GM13977 (cell line): ENCODE measurements around the gene PIP5K1A.
A peak's percentile ranks its signal among the peaks of the same experiment; 100 is the strongest.

Source experiments
- DNase-seq: peaks from one replicate; pipeline ENCODE4 v3.0.0; 2012; ENCODE audit warnings: low spot score
- in situ Hi-C: fragments of 300-500 bp; cut with MboI; formaldehyde crosslinking; loops from one replicate; pipeline ENCODE4 v1.12.0; 2022; ENCODE audit warnings: low sequenced_read_pairs, low pct_unique_long_range_greater_than_20kb, mixed read lengths, inconsistent platforms; ENCODE audit not compliant: unreplicated experiment
- TF ChIP-seq, protein P1 (sequence below): IDR thresholded peaks from 2 replicates; pipeline ENCODE4 v1.5.1; 2012; ENCODE audit warnings: mild to moderate bottlenecking, control low read depth; ENCODE audit not compliant: insufficient read depth; ENCODE audit errors: extremely low read depth, missing control alignments

PIP5K1A gene, protein sequence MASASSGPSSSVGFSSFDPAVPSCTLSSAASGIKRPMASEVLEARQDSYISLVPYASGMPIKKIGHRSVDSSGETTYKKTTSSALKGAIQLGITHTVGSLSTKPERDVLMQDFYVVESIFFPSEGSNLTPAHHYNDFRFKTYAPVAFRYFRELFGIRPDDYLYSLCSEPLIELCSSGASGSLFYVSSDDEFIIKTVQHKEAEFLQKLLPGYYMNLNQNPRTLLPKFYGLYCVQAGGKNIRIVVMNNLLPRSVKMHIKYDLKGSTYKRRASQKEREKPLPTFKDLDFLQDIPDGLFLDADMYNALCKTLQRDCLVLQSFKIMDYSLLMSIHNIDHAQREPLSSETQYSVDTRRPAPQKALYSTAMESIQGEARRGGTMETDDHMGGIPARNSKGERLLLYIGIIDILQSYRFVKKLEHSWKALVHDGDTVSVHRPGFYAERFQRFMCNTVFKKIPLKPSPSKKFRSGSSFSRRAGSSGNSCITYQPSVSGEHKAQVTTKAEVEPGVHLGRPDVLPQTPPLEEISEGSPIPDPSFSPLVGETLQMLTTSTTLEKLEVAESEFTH

GRCh38 chr1:151198254-151199127 lies at the start of gene PIP5K1A:
Gene PIP5K1A (plus strand): TSS chr1:151198552. CDS start chr1:151198997, 445 bp downstream.
- DNase-seq, result peak; percentile 97
- in situ Hi-C loops, result no loop called here

DNA sequence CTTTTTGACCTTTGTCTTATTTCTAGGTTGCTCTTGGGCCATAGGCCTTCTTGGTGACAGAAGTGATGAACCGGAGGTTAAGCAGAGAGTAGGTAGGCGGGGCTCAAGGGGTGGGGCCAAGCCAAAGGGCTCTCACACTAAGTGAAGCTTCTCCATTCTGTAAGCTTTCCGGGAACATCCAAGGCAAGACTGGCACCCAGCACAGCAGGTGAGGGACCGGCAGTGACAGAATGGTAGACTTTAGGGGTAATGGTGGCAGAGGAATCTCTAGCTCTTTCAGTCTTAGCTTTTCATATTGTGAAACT lies 41.9 kb upstream of the PIP5K1A start, which contains the start of gene TNFAIP8L2:
TNFAIP8L2 (plus strand) TSS at position 135 of the 305 bp plus-strand sequence. CDS start 2,049 bp downstream, outside the sequence.
- DNase-seq, result no peak
- TF ChIP-seq, protein P1, sequence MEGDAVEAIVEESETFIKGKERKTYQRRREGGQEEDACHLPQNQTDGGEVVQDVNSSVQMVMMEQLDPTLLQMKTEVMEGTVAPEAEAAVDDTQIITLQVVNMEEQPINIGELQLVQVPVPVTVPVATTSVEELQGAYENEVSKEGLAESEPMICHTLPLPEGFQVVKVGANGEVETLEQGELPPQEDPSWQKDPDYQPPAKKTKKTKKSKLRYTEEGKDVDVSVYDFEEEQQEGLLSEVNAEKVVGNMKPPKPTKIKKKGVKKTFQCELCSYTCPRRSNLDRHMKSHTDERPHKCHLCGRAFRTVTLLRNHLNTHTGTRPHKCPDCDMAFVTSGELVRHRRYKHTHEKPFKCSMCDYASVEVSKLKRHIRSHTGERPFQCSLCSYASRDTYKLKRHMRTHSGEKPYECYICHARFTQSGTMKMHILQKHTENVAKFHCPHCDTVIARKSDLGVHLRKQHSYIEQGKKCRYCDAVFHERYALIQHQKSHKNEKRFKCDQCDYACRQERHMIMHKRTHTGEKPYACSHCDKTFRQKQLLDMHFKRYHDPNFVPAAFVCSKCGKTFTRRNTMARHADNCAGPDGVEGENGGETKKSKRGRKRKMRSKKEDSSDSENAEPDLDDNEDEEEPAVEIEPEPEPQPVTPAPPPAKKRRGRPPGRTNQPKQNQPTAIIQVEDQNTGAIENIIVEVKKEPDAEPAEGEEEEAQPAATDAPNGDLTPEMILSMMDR, result no peak
- in situ Hi-C loops, result no loop called here

More at GRCh38 chr1:151198254-151199127, at the start of gene PIP5K1A:
- TF ChIP-seq, protein P1, result no peak

DNA sequence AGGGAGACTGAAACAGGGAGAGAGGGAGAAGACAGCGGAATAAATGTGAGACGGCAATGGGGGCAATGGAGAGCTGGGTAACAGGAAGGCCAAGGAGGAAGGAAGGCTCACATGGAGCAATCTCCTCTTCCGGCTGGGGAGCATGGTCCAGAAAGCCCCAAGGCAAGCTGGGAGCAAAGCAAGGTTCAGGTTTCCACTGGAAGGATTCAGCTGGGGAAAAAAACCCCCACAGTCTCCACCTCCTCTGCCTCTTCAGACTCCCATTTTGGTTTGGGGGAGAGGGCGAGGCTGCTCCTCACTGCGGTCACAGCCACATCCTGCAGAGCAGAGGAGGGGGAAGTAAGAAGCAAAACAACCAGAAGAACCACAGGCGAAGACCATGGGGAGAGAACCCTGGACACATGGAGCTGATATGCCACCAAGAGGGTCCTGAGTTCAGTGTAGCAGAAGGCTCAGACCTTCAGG lies 41.3 kb upstream of the PIP5K1A start:
- in situ Hi-C loops, result no loop called here
- TF ChIP-seq, protein P1, result no peak
- no peak for DNase-seq

DNA sequence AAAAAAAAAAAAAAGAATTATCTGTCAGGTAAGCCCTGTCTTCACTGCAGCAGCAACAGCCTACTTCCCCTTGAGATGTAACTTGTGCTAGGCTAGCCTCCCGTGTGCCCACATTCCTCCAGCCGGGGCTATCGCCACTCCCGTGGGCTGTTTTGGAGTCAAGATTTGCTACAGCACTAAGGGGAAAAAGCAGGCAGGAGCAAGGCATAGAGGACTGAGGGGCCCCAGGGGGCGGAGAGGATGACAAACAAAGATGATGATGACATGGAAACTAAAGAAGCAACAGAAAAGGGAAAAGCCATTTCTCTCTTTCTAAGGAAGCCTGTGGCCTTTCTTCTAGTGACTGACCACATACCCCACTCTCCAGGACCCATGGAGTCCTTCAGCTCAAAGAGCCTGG lies 40.0 kb upstream of the PIP5K1A start:
- TF ChIP-seq, protein P1, result no peak
- no peak for DNase-seq
- in situ Hi-C loops, result no loop called here

DNA sequence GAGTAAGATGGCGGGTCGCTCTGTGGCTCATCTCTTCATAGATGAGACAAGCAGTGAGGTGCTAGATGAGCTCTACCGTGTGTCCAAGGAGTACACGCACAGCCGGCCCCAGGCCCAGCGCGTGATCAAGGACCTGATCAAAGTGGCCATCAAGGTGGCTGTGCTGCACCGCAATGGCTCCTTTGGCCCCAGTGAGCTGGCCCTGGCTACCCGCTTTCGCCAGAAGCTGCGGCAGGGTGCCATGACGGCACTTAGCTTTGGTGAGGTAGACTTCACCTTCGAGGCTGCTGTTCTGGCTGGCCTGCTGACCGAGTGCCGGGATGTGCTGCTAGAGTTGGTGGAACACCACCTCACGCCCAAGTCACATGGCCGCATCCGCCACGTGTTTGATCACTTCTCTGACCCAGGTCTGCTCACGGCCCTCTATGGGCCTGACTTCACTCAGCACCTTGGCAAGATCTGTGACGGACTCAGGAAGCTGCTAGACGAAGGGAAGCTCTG lies 39.6 kb upstream of the PIP5K1A start:
- no peak for DNase-seq
- in situ Hi-C loops, result no loop called here

More for the DNA sequence above, 39.6 kb upstream of the PIP5K1A start:
- TF ChIP-seq, protein P1, result no peak
